COLO829 (cell line): ENCODE data around the gene ANKRD13C.

ENCODE experiments used
- DNase-seq: peaks from one replicate; pipeline ENCODE4 v3.0.0; 2012; ENCODE audit warnings: low spot score

ANKRD13C gene

GRCh38 chr1:70295749-70296148 lies 58.8 kb downstream of the ANKRD13C start:
- no peak for DNase-seq

DNA sequence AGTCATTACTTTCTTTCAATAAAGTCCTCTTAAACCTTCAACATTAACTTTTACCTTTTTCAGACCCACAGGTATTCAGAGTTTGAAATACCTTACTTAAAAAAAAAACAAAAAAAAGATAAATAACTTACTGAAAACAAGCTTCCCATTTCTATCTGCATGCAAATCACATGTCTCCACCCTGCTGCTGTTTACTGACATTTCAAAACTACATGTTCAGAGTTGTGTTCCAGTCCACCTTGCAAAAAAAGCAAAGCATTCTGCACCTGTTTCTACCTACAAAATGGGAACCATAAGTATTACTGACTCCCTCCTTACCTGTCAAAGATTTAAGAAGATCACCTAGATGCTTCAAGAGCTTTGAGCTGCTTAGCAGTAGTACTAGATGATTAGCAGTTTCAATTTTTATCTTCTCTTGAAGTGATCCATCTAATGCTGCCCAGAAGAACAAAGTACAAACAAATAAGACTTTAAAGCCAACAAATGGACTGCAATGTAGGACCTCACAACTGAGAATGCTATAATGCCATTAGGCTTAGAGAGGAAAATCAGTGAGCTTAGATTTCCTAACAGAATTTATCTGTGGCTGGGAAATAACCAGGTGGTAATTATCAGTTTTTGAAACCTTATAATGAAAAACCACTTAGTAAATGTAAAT lies 61.2 kb downstream of the ANKRD13C start:
- DNase-seq, result no peak

- DNase-seq, result no peak
Measured at GRCh38 chr1:70290218-70290617, 64.3 kb downstream of the ANKRD13C start.

GRCh38 chr1:70288166-70288565 lies 66.4 kb downstream of the ANKRD13C start:
- DNase-seq, result no peak

- no peak for DNase-seq
Measured at GRCh38 chr1:70286453-70286852, 68.1 kb downstream of the ANKRD13C start.

- no peak for DNase-seq
Measured at GRCh38 chr1:70284366-70284765, 70.2 kb downstream of the ANKRD13C start.

GRCh38 chr1:70278710-70279109 lies 75.8 kb downstream of the ANKRD13C start:
- DNase-seq, result no peak

DNA sequence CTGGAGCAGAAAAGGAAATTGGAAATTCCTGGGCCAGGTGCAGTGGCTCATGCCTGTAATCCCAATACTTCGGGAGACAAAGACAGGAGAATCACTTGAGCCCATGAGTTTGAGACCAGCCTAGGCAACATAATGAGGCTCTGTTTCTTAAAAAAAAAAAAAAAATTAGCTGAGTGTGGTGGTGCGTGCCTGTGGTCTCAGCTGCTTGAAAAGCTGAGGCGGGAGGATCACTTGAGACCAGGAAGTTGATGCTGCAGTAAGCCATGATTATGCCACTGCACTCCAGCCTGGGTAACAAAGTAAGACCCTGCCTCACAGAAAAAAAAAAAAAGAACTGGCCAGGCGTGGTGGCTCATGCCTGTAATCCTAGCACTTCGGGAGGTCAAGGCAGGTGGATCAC lies 76.6 kb downstream of the ANKRD13C start:
- DNase-seq, result no peak

DNA sequence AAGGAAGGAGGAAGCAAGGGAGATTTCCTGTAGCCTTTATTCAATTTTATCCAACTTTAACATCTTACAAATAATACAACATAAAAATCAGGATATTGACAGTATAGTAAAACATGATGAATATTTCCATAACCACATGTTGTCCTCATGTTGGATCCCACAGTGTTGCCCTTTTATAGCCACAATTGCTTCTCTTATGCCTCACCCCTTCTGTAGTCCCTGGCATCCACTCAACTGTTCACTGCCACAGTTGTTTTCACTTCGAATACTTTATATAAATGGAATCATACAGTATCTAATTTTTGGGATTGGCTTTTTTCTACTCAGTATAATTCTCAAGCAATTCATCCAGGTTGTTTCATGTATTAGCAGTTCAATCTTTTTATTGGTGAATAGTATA lies 88.6 kb downstream of the ANKRD13C start:
- no peak for DNase-seq

DNA sequence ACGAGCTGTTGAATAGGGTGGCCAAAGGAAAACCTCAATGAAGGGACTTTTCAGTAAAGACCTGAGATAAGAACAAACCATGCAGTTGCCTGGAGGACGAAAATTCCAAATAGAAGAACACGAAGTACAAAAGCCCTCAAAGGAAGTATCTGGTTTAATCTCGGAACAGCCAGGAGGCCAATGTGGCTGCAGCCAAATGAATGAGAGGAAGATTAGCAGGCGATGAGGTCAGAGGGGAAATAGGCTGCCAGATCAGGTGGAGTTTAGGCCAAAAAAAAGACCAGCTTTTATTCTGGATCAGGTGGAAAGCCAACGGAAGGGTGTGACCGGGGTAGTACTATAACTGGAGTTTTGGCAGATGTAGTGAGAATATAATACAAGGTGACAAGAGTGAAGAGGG lies 89.7 kb downstream of the ANKRD13C start:
- no peak for DNase-seq

DNA sequence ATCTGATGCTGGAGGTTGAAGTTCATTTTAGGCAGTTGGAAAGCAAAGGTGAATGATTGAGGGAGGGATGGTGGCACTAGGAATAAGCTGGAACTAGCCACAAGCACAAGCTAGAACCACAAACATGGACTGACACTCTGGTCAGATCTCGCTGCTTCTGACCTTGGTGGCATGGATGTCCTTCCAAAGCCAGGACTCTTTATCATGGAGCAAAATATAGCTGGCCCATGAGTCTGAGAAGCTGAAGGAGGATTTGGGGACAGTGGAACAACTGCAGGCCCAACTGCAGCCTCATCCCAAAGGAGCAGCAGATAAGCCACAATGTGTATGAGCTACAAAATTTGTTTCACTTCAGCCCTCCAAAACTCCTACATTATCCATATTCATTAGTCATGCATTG lies 97.9 kb downstream of the ANKRD13C start:
- no peak for DNase-seq

DNA sequence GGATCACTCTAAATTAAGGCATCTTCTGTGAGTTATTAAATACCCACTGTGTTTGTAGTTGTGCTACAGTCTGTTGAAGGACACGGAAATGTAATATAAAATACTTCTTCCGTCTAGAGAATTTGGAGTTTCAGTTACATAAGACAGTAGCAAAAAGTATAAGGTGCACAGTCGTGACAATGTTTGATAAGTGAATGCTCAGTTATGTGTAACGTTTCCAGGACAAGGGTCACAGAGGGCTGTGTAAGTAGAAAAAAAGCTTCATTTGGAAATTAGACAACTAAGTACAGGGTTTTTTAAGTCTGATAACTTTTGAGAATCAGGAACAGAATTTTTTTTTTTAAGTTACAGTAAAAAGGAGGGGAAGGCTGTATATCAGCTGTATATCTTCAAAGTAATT lies 105.8 kb downstream of the ANKRD13C start:
- DNase-seq, result no peak

- DNase-seq, result no peak
Measured at GRCh38 chr1:70247768-70248167, 106.8 kb downstream of the ANKRD13C start.

DNA sequence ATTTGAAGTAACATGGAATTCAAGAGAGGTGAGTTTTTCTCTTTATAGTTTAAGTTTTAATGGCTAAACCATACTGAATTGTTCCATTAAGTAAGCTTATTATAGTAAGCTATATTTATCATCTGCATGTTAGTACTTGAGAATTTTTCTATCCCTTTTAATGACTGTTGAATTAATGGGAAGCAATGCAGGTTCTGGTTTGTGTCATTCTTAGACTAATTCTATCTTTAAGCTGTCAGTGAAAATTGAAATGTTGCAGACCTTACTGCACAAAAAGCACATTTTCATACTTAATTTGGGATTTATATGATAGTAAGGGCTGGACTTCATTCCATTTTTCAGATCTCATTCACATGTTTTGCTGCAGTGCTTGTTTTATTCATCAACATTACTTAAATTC lies 107.4 kb downstream of the ANKRD13C start:
- no peak for DNase-seq

DNA sequence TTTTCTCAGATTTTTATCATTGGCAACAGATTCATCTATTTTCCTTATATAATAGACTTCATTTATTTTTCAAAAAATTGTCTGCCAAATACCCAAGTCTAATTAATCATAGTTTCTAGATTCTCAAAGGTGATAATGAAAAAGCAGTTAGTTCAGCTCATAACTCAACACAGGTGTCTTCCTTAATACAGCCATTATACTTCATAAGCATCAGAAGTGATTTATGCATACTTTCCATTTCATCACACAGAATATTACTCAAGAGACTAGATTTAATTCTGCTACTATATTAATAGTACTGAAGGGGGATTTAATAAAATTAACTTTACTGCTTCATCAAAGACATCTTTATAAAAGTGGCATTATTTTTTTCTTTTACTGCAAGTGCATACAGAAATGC lies 114.6 kb downstream of the ANKRD13C start:
- no peak for DNase-seq

- no peak for DNase-seq
Measured at GRCh38 chr1:70234733-70235132, 119.8 kb downstream of the ANKRD13C start.

DNA sequence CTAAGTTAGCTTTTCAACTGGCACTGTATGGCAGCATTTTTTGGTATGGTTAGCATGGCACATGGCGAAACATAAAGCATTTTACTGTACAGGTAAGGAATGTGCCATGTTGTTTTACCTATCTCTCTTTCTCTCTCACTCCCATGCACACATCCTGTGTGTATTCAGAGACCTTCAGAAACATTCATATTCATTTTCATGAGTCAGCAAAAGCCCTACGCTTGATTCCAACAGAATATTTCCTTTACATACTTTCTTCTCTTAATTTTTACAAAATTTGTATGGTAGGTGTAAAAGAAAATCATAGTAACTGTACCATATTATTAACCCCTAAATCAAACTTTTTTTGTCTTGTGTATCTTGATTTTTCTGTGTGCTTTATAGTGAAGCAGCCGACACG lies 123.0 kb downstream of the ANKRD13C start:
- no peak for DNase-seq

GRCh38 chr1:70228670-70229069 lies 125.9 kb downstream of the ANKRD13C start:
- no peak for DNase-seq

- DNase-seq, result no peak
Measured at GRCh38 chr1:70227439-70227838, 127.1 kb downstream of the ANKRD13C start.

DNA sequence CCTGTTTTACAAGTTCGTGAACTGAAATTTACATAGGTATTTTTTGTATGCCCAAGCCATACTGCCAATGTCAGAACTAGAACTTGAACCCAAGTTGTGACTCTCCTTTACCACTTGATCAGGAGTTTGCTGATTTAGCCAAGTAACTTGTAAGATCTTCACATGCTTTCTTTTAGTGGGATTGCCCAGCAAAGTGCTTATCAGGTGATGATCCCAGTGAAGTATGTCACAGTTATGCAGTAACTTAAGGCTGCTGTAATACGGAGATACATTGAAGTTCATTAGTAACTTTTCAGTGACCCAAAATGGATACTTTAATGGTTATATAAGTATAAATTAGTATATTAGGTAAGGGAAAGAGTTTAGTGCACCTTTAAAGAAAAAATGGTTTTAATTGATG lies 129.6 kb downstream of the ANKRD13C start:
- no peak for DNase-seq

- no peak for DNase-seq
Measured at GRCh38 chr1:70222716-70223235, 131.7 kb downstream of the ANKRD13C start.

DNA sequence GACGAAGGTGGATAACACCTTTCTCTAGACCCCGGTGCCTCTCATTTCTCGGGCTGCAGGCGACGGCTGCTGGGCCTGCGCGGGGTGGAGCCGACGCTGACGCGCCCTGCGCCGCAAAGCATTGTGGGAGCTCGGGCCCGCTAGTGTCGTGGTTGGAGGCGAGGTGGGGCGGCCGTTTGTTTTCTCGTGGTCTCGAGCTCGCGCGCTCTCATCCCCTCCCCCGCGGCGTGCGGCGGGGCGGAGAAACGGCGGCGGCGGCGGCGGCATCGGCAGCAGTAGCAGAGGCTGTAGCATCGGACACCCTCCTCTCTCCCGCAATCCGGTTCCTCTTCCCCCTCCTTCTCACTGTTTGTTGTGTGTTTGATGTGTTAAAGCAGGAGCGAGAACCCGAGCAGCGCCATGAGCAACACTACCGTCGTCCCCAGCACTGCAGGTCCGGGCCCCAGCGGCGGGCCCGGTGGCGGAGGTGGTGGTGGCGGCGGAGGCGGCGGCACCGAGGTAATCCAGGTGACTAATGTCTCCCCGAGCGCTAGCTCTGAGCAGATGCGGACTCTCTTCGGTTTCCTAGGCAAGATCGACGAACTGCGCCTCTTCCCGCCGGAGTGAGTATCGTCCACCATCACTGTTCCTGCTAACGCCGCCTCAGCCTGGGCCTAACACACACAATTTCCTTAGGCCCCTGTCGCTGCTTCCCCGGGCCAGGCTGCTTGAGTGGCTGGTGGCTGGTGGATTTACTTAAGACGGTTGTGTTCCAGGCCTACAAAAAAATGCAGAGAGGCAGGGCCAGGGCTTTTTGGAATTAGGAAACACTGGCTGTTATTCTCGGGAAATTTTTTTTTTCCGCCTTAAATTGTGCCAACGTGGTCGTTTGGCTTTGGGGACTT lies 133.0 kb downstream of the ANKRD13C start, which contains the start of gene SRSF11:
SRSF11 (plus strand) TSS at position 143 of the 884 bp plus-strand sequence; CDS start at position 400, 257 bp downstream.
- peak; percentile 70 for DNase-seq
